Pancreas (tissue), 10 donors: ENCODE data around the gene MMP12. TPM values are rescaled to one million over a fixed set of nuclear protein-coding genes. Genes with fewer than 3 reads are reported as not detected.

Experiments used
- ATAC-seq, 4 donors: fragments of 200-7000 bp; cut with Tn5 transposase; one replicate each; pipeline versions ENCODE4 v1.8.0 to v1.9.1; 2020; ENCODE audit warnings: mild to moderate bottlenecking in 4 of 4, moderate library complexity in 4 of 4
- DNase-seq, 6 donors: peaks; one replicate each; pipeline ENCODE4 v3.0.0-alpha.2; 2020
- FAIRE-seq: peaks from 2 replicates; lab custom pipeline; 2012; peaks lifted over from hg19 to GRCh38; lab: Jason Lieb, UNC
- H3K27ac ChIP-seq, 4 donors: fragments of 200-600 bp; sonication (generic); 1 replicate in 3 of 4; 2 replicates in 1 of 4; pipeline versions ENCODE4 v1.5.0 to v1.8.0; 2020
- H3K27me3 ChIP-seq, 4 donors: fragments of 200-600 bp; one replicate each; pipeline ENCODE4 v1.8.0; 2021
- H3K36me3 ChIP-seq, 3 donors: fragments of 200-600 bp; sonication (generic) in 1 of 3; one replicate each; pipeline versions ENCODE4 v1.5.0 to v1.8.0; 2020 to 2021
- H3K4me1 ChIP-seq, 3 donors: fragments of 200-600 bp; one replicate each; pipeline ENCODE4 v1.8.0; 2021
- H3K4me3 ChIP-seq, 4 donors: fragments of 200-600 bp; sonication (generic) in 2 of 4; one replicate each; pipeline versions ENCODE4 v1.5.0 to v1.8.0; 2020 to 2021
- H3K9me3 ChIP-seq, 4 donors: fragments of 200-600 bp; one replicate each; pipeline ENCODE4 v1.8.0; 2021
- CTCF ChIP-seq, 4 donors: fragments of 200-600 bp; sonication (generic) in 3 of 4; IDR thresholded peaks; one replicate each; pipeline versions ENCODE4 v1.5.0 to v1.8.0; 2021; ENCODE audit warnings: antibody characterized with exemption in 4 of 4
- WGBS, 2 donors: extraction: QIAGEN DNeasy Blood & Tissue Kit; methylation state at CpG; one replicate each; pipeline ENCODE4 v1.1.7; 2013; 5-methylcytosine and 5-hydroxymethylcytosine counted together
- intact Hi-C, 3 donors: fragments of 100-400 bp; cut with DNase I; formaldehyde crosslinking; loops; one replicate each; pipeline versions ENCODE4 v1.11.1 to v1.14.2; 2022
- polyA plus RNA-seq, 2 donors: library from polyadenylated mRNA; stranded (reverse); fragments of 200-250 nt; gene quantifications; one replicate each; pipeline ENCODE4 v1.2.3, GENCODE V29; 2013
- total RNA-seq, 6 donors: library from RNA; stranded (reverse); fragmentation: NEBNext Ultra II Directional in 4 of 6; extraction: Animal tissue kit (Norgen Biotek cat#: 25700) in 4 of 6; gene quantifications; one replicate each; pipeline versions ENCODE4 v1.2.1 to v1.2.4, GENCODE V29; 2021 to 2023
- donor health status: healthy with polysubstance abuse.
- donor health status: DM: no; HTN: no; CAD: no; lungs with moderate emphysema.
- donor health status: DM: no; HTN: no; CAD: no.
- donor health status: control.
- donor health status: control.
- donor health status: Bipolar disorder and iron deficiency.
- donor health status: DM: yes; HTN: yes; CAD: no.
- donor health status: DM: no; HTN: no; CAD: no.
- donor health status: DM: no; HTN: no; CAD: no.
- donor health status: DM: yes; HTN: yes; CAD: no.

Gene MMP12
- total and polyA plus RNA-seq, 8 donors = 0.12 to 0.19 TPM; not detected in 6

GRCh38 chr11:102853055-102853454, 21.7 kb downstream of the MMP12 start:
- WGBS, 2 donors = 57 to 67% methylated on average over 3 of the region's 3 CpGs
- no peak for FAIRE-seq

GRCh38 chr11:102850973-102851745, 23.6 kb downstream of the MMP12 start:
- no peaks in the 10 kb centered on the region for H3K36me3 ChIP-seq
- no peak for TF ChIP-seq CTCF (IDR thresholded peaks at IDR 0.05)
- intact Hi-C loops = no loop called here
- DNase-seq = no peak
- no peak for ATAC-seq
- no peaks in the 10 kb centered on the region for H3K9me3 ChIP-seq
- no peaks in the 10 kb centered on the region for H3K4me1 ChIP-seq
- no peak overlapping the region for H3K27ac ChIP-seq
- FAIRE-seq = no peak
- H3K4me3 ChIP-seq = no peak overlapping the region
- H3K27me3 ChIP-seq = peaks cover 0 to 5% (median 0%) of the 10 kb centered on the region in 4 donors
- 60 to 77% methylated on average over 7 of the region's 7 CpGs for WGBS, 2 donors

More at GRCh38 chr11:102853055-102853454, 21.7 kb downstream of the MMP12 start:
- Histone ChIP-seq H3K27ac (no peak overlapping the region), H3K27me3 (peaks cover 0 to 5% (median 0%) of the 10 kb centered on the region in 4 donors), H3K4me3 (no peak overlapping the region), H3K36me3 (no peaks in the 10 kb centered on the region), H3K9me3 (no peaks in the 10 kb centered on the region), H3K4me1 (no peaks in the 10 kb centered on the region)
- DNase-seq (no peak), ATAC-seq (no peak)
- no peak for TF ChIP-seq CTCF (IDR thresholded peaks at IDR 0.05)
- intact Hi-C loops = no loop called here

- Histone ChIP-seq H3K4me1 (no peaks in the 10 kb centered on the region), H3K27ac (no peak overlapping the region), H3K36me3 (no peaks in the 10 kb centered on the region), H3K9me3 (no peaks in the 10 kb centered on the region), H3K27me3 (peaks cover 0 to 5% (median 0%) of the 10 kb centered on the region in 4 donors), H3K4me3 (no peak overlapping the region)
- intact Hi-C loops = no loop called here
- DNase-seq = no peak
- no peak for TF ChIP-seq CTCF (IDR thresholded peaks at IDR 0.05)
- ATAC-seq = no peak
- 37 to 47% methylated on average over 1 of the region's 1 CpG for WGBS, 2 donors
- no peak for FAIRE-seq
Measured at GRCh38 chr11:102849311-102849710, 25.5 kb downstream of the MMP12 start.

GRCh38 chr11:102846292-102846691, 28.5 kb downstream of the MMP12 start:
- FAIRE-seq (no peak), DNase-seq (no peak), ATAC-seq (no peak)
- Histone ChIP-seq H3K9me3 (no peaks in the 10 kb centered on the region), H3K4me3 (no peak overlapping the region), H3K27me3 (peaks cover 0 to 1% (median 0%) of the 10 kb centered on the region in 4 donors), H3K4me1 (no peaks in the 10 kb centered on the region), H3K36me3 (no peaks in the 10 kb centered on the region), H3K27ac (no peak overlapping the region)
- TF ChIP-seq CTCF (IDR thresholded peaks at IDR 0.05) = no peak
- intact Hi-C loops = no loop called here
- 11 to 15% methylated on average over 3 of the region's 3 CpGs for WGBS, 2 donors

- FAIRE-seq (no peak), DNase-seq (no peak), ATAC-seq (no peak)
- Histone ChIP-seq H3K4me1 (peaks cover 0 to 2% (median 0%) of the 10 kb centered on the region in 3 donors), H3K4me3 (no peak within 1 kb of the TSS), H3K9me3 (no peaks in the 10 kb centered on the region), H3K27ac (no peak within 1 kb of the TSS), H3K36me3 (no peaks in the 10 kb centered on the region), H3K27me3 (no peaks in the 10 kb centered on the region)
- no peak for TF ChIP-seq CTCF (IDR thresholded peaks at IDR 0.05)
- 61 to 87% methylated on average over 4 of the region's 4 CpGs for WGBS, 2 donors
- intact Hi-C loops = no loop called here
Measured at GRCh38 chr11:102843489-102843888, 31.3 kb downstream of the MMP12 start, which contains the start of gene MMP3. MMP3 (minus strand) TSS chr11:102843609; CDS start chr11:102843546, 63 bp downstream.
